ENCODE results near the gene DIP2C.
"Not testable (repeated sequence)": the region's sequence is repeated elsewhere in the genome, so short reads cannot be mapped to it uniquely, and the experiment has no call there.

The DIP2C gene

GRCh38 chr10:547591-548081, 141.8 kb downstream of the DIP2C start:
- no peak for DNase-seq

GRCh38 chr10:546971-547590, 142.4 kb downstream of the DIP2C start:
- peak; percentile 8 for DNase-seq

GRCh38 chr10:546451-546850, 143.0 kb downstream of the DIP2C start:
- no peak for DNase-seq

- DNase-seq, result no peak
Observed at GRCh38 chr10:543862-544822, 145.3 kb downstream of the DIP2C start.

- no peak for DNase-seq
Observed at GRCh38 chr10:543131-543530, 146.3 kb downstream of the DIP2C start.

GRCh38 chr10:541750-542371, 147.6 kb downstream of the DIP2C start:
- no peak for DNase-seq

GRCh38 chr10:541041-541440, 148.4 kb downstream of the DIP2C start:
- DNase-seq, result no peak

- DNase-seq, result no peak
Observed at GRCh38 chr10:538895-539294, 150.6 kb downstream of the DIP2C start.

GRCh38 chr10:536935-537334, 152.5 kb downstream of the DIP2C start:
- DNase-seq, result no peak

GRCh38 chr10:536371-536925, 153.0 kb downstream of the DIP2C start:
- no peak for DNase-seq

- no peak for DNase-seq
Observed at GRCh38 chr10:535952-536351, 153.5 kb downstream of the DIP2C start.

- DNase-seq, result no peak
Observed at GRCh38 chr10:535051-535450, 154.4 kb downstream of the DIP2C start.

- DNase-seq, result no peak
Observed at GRCh38 chr10:534047-534566, 155.4 kb downstream of the DIP2C start.

GRCh38 chr10:533611-534010, 155.9 kb downstream of the DIP2C start:
- DNase-seq, result no peak

- no peak for DNase-seq
Observed at GRCh38 chr10:533186-533585, 156.3 kb downstream of the DIP2C start.

- not testable (repeated sequence) for DNase-seq
Observed at GRCh38 chr10:532331-532730, 157.1 kb downstream of the DIP2C start.

- DNase-seq, result no peak
Observed at GRCh38 chr10:531541-531940, 157.9 kb downstream of the DIP2C start.

- DNase-seq, result no peak
Observed at GRCh38 chr10:530717-531116, 158.8 kb downstream of the DIP2C start.

GRCh38 chr10:529468-530230, 159.8 kb downstream of the DIP2C start:
- DNase-seq, result no peak

GRCh38 chr10:528173-529165, 161.0 kb downstream of the DIP2C start:
- DNase-seq, result no peak

- DNase-seq, result no peak
Observed at GRCh38 chr10:527416-527815, 162.1 kb downstream of the DIP2C start.
